Neuronal stem cell (in vitro differentiated cells): ENCODE measurements around the gene AP3S2.
"Not testable (repeated sequence)": the region's sequence is repeated elsewhere in the genome, so short reads cannot be mapped to it uniquely, and the experiment has no call there.

Source experiments
- DNase-seq: peaks from one replicate; pipeline ENCODE4 v3.0.0-alpha.2; 2013; ENCODE audit warnings: low spot score
- H2AFZ ChIP-seq: one replicate; pipeline ENCODE4 v1.6.1; 2013; ENCODE audit warnings: mild to moderate bottlenecking, low read length, inconsistent platforms
- H2AK5ac ChIP-seq: 2 replicates; pipeline ENCODE4 v1.6.1; 2013; ENCODE audit warnings: low read depth, mild to moderate bottlenecking, inconsistent platforms, low read length, moderate library complexity, mixed read lengths
- H2BK120ac ChIP-seq: 2 replicates; pipeline ENCODE4 v1.6.1; 2013; ENCODE audit warnings: low read depth, mild to moderate bottlenecking, inconsistent platforms, low read length, moderate library complexity, mixed read lengths
- H2BK12ac ChIP-seq: one replicate; pipeline ENCODE4 v1.6.1; 2013; ENCODE audit warnings: low read length, inconsistent platforms
- H2BK15ac ChIP-seq: 2 replicates; pipeline ENCODE4 v1.6.1; 2013; ENCODE audit warnings: mild to moderate bottlenecking, low read length, inconsistent platforms, mixed read lengths
- H2BK5ac ChIP-seq: one replicate; pipeline ENCODE4 v1.6.1; 2013; ENCODE audit warnings: inconsistent platforms, mild to moderate bottlenecking, low read length, moderate library complexity
- H3K14ac ChIP-seq: one replicate; pipeline ENCODE4 v1.6.1; 2013; ENCODE audit warnings: low read length, inconsistent platforms
- H3K18ac ChIP-seq: 2 replicates; pipeline ENCODE4 v1.6.1; 2013; ENCODE audit warnings: low read length, inconsistent platforms
- H3K23ac ChIP-seq: 2 replicates; pipeline ENCODE4 v1.6.1; 2013; ENCODE audit warnings: low read depth, mild to moderate bottlenecking, mixed read lengths, low read length, inconsistent platforms; ENCODE audit not compliant: poor library complexity
- H3K27ac ChIP-seq: replicated peaks from 3 replicates; pipeline ENCODE4 v1.5.1; 2013; ENCODE audit warnings: low read length, inconsistent platforms
- H3K27me3 ChIP-seq, 3 experiments: 2 replicates each; pipeline ENCODE4 v1.6.1; 2013; ENCODE audit warnings: low read length in 3 of 3, mild to moderate bottlenecking in 2 of 3, inconsistent platforms in 1 of 3, low read depth in 1 of 3, mixed read lengths in 1 of 3, moderate library complexity in 1 of 3; ENCODE audit not compliant: control insufficient read depth in 3 of 3, insufficient read depth in 3 of 3
- H3K36me3 ChIP-seq, 2 donors: replicated peaks in 1 of 2; 2 replicates each; pipeline ENCODE4 v1.6.1; 2013; ENCODE audit warnings: low read length in 2 of 2; ENCODE audit not compliant: control insufficient read depth in 2 of 2, insufficient read depth in 2 of 2
- H3K4ac ChIP-seq: 2 replicates; pipeline ENCODE4 v1.6.1; 2013; ENCODE audit warnings: inconsistent platforms, mild to moderate bottlenecking, low read length, moderate library complexity
- H3K4me1 ChIP-seq, 2 donors: 1 replicate in 1 of 2; 2 replicates in 1 of 2; pipeline ENCODE4 v1.6.1; 2013; ENCODE audit warnings: low read length in 2 of 2, low read depth in 1 of 2; ENCODE audit not compliant: control insufficient read depth in 2 of 2, insufficient read depth in 1 of 2
- H3K4me2 ChIP-seq: one replicate; pipeline ENCODE4 v1.6.1; 2013; ENCODE audit warnings: mild to moderate bottlenecking, low read length, inconsistent platforms; ENCODE audit not compliant: insufficient read depth, poor library complexity, severe bottlenecking
- H3K4me3 ChIP-seq, 2 donors: 2 replicates each; pipeline ENCODE4 v1.5.1; 2013; ENCODE audit warnings: low read length in 2 of 2, mild to moderate bottlenecking in 2 of 2, inconsistent platforms in 1 of 2, moderate library complexity in 1 of 2
- H3K79me1 ChIP-seq: one replicate; pipeline ENCODE4 v1.6.1; 2013; ENCODE audit warnings: low read depth, mild to moderate bottlenecking, inconsistent platforms, low read length, moderate library complexity
- H3K9ac ChIP-seq: one replicate; pipeline ENCODE4 v1.6.1; 2013; ENCODE audit warnings: mild to moderate bottlenecking, low read depth, low read length, inconsistent platforms; ENCODE audit not compliant: poor library complexity
- H3K9me3 ChIP-seq, 2 donors: replicated peaks in 1 of 2; 2 replicates each; pipeline versions ENCODE3 to v1.6.1; 2013; ENCODE audit warnings: low read length in 2 of 2, mild to moderate bottlenecking in 2 of 2, inconsistent platforms in 1 of 2, low read depth in 1 of 2, mixed read lengths in 1 of 2, moderate library complexity in 1 of 2; ENCODE audit not compliant: control insufficient read depth in 2 of 2, insufficient read depth in 1 of 2
- H4K8ac ChIP-seq: one replicate; pipeline ENCODE4 v1.6.1; 2013; ENCODE audit warnings: low read depth, mild to moderate bottlenecking, inconsistent platforms, low read length, moderate library complexity
- H4K91ac ChIP-seq: one replicate; pipeline ENCODE4 v1.6.1; 2013; ENCODE audit warnings: low read length, low read depth, mild to moderate bottlenecking, inconsistent platforms; ENCODE audit not compliant: poor library complexity
- WGBS, 2 donors: extraction: QIAGEN DNeasy Blood & Tissue Kit; methylation state at CpG; one replicate each; pipeline ENCODE4 v1.1.7; 2013; ENCODE audit warnings: missing lambda C conversion rate in 2 of 2, mixed read lengths in 1 of 2; ENCODE audit not compliant: insufficient read length in 2 of 2, insufficient replicate concordance in 1 of 2; ENCODE audit errors: extremely low coverage in 2 of 2; 5-methylcytosine and 5-hydroxymethylcytosine counted together

Gene AP3S2

DNA sequence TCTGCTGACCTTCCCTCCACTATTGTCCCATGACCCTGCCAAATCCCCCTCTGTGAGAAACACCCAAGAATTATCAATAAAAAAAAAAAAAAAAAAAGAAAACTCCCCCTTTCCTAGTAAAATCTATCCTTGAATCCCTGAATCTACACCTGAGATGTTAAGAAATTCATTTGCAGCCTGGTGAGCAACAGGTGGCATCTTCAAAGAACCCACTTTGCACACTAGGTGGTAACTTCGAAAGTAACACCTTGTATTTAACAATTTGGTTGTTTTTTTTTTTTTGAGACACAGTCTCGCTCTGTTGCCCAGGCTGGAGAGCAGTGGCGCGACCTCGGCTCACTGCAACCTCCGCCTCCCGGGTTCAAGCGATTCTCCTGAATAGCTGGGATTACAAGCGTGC, 24.3 kb downstream of the AP3S2 start:
- H2AFZ ChIP-seq, H3K18ac ChIP-seq, H2BK5ac ChIP-seq, H3K27me3 ChIP-seq, H4K8ac ChIP-seq, DNase-seq, H3K9ac ChIP-seq, H2BK15ac ChIP-seq, H3K4ac ChIP-seq, H3K23ac ChIP-seq, H2BK120ac ChIP-seq, H2AK5ac ChIP-seq, H3K14ac ChIP-seq, H4K91ac ChIP-seq, H3K79me1 ChIP-seq, H3K4me2 ChIP-seq, H3K27ac ChIP-seq, H3K4me3 ChIP-seq, H2BK12ac ChIP-seq, H3K4me1 ChIP-seq, H3K9me3 ChIP-seq: not testable (repeated sequence)
- no CpG with 5 or more reads among the region's 9 CpGs for WGBS, 2 donors
- H3K36me3 ChIP-seq, result peaks cover 13 to 63% of the 10 kb centered on the region in 2 donors

DNA sequence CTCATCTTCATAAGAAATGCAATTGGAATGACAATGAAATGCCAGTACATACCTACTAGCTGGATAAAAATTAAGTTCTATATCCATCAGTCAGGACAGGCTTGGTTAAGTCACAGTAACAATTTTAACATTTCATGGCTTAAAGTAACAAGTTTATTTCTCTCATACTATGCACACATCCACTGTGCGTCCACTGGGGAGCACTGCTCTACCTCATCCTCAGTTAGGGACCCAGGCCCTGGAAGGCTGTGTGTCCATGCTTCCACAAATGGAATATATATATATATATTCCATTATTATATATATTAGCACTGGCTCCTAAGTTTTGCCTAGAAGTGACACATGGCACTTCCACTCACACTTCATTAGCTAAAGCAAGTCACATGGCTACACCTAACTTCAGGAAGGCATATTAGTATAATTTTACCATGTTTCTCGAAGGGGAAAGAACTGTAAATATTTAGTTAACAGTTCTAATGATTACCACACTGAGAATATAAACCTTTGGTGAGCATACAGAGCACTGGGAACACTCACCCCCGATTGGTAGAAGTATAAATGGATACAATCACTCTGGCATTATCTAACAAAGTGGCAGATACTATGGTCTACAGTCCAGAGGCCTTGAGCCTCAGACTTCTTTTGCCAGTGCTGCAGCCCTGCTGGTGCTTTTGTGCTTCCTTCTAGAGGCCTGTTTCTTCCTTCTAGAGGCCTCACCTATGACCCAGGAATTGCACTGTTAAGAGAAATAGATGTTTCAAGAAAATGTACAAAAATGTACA, 28.6 kb downstream of the AP3S2 start:
- H3K4ac ChIP-seq, result no peak overlapping the region
- WGBS, 2 donors, result no CpG with 5 or more reads among the region's 3 CpGs
- H3K79me1 ChIP-seq, result no peaks in the 10 kb centered on the region
- no peak overlapping the region for H4K8ac ChIP-seq
- H2BK5ac ChIP-seq, result no peak overlapping the region
- H2AK5ac ChIP-seq, result no peak overlapping the region
- peaks cover 1 to 7% of the 10 kb centered on the region in 2 donors for H3K9me3 ChIP-seq
- no peak overlapping the region for H3K4me3 ChIP-seq
- H2BK15ac ChIP-seq, result no peak overlapping the region
- no peak overlapping the region for H3K4me2 ChIP-seq
- no peak overlapping the region for H3K18ac ChIP-seq
- H3K4me1 ChIP-seq, result no peaks in the 10 kb centered on the region
- no peak overlapping the region for H2BK120ac ChIP-seq
- H3K36me3 ChIP-seq, result peaks cover 11 to 68% of the 10 kb centered on the region in 2 donors
- H3K23ac ChIP-seq, result no peak overlapping the region
- H3K27me3 ChIP-seq, result no peaks in the 10 kb centered on the region
- H4K91ac ChIP-seq, result no peak overlapping the region
- H2AFZ ChIP-seq, result no peak overlapping the region
- H3K27ac ChIP-seq, result no peak overlapping the region
- H3K9ac ChIP-seq, result no peak overlapping the region
- no peak for DNase-seq
- H3K14ac ChIP-seq, result no peak overlapping the region
- H2BK12ac ChIP-seq, result no peak overlapping the region

DNA sequence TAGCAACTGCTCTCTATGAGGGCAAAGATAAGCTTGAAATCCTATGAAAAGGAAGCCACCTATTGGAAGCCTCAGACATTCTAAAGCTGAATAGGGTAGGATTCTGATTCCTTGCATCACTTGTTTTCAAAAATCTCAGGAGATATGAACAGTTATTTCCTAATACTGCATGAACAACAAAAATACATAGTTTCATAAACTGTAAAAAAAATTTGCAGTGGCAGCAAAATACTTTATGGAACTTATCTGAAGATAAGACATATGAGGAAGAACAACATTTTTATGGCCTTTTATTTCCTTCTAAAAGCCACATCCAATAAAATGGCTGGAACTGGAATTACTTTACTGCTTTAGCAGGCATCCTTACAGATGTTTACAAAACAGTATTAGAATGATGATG, 29.9 kb downstream of the AP3S2 start:
- H2BK12ac ChIP-seq, result no peak overlapping the region
- H3K4ac ChIP-seq, result no peak overlapping the region
- H3K4me1 ChIP-seq, result no peaks in the 10 kb centered on the region
- no peak overlapping the region for H3K9ac ChIP-seq
- H2BK15ac ChIP-seq, result no peak overlapping the region
- no peak overlapping the region for H2AFZ ChIP-seq
- H3K36me3 ChIP-seq, result peaks cover 10 to 65% of the 10 kb centered on the region in 2 donors
- no peak overlapping the region for H3K18ac ChIP-seq
- H3K27ac ChIP-seq, result no peak overlapping the region
- no peaks in the 10 kb centered on the region for H3K27me3 ChIP-seq
- no peak overlapping the region for H4K8ac ChIP-seq
- DNase-seq, result no peak
- no peak overlapping the region for H2BK5ac ChIP-seq
- no peak overlapping the region for H3K4me3 ChIP-seq
- no peak overlapping the region for H3K23ac ChIP-seq
- no peak overlapping the region for H2AK5ac ChIP-seq
- H3K14ac ChIP-seq, result no peak overlapping the region
- peaks cover 0 to 1% of the 10 kb centered on the region in 2 donors for H3K9me3 ChIP-seq
- no peaks in the 10 kb centered on the region for H3K79me1 ChIP-seq
- no peak overlapping the region for H3K4me2 ChIP-seq
- H2BK120ac ChIP-seq, result no peak overlapping the region
- no peak overlapping the region for H4K91ac ChIP-seq

DNA sequence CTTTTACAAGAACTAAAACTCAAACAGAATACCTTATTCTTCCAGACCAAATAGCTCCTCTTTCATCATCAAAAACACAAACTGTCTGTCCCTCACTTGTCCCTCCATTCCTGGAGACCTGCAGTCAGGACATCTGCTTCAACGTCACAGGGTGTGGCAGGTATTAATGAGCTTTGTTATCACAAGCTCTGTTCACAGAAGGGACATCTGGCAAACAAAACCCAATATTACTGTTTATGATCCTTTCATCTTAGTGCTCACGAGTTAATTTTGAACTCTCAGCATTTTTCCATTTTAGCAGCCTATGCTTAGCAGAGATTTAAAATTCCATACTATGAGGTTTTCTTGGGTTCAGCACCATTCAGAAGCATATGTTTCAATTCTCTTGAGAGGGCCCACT, 32.9 kb downstream of the AP3S2 start:
- Histone ChIP-seq H3K18ac (no peak overlapping the region), H2BK15ac (no peak overlapping the region), H3K4me3 (no peak overlapping the region), H2AK5ac (no peak overlapping the region), H3K4ac (no peak overlapping the region), H3K79me1 (no peaks in the 10 kb centered on the region), H3K4me1 (no peaks in the 10 kb centered on the region), H4K91ac (no peak overlapping the region), H3K23ac (no peak overlapping the region), H2BK12ac (no peak overlapping the region), H3K36me3 (peaks cover 12 to 65% of the 10 kb centered on the region in 2 donors), H3K27me3 (no peaks in the 10 kb centered on the region), H3K4me2 (no peak overlapping the region), H3K14ac (no peak overlapping the region), H3K9ac (no peak overlapping the region), H2BK120ac (no peak overlapping the region), H3K9me3 (peaks cover 2% of the 10 kb centered on the region in 2 donors), H4K8ac (no peak overlapping the region), H3K27ac (no peak overlapping the region), H2AFZ (no peak overlapping the region), H2BK5ac (no peak overlapping the region)
- DNase-seq, result no peak
- WGBS, 2 donors, result no CpG with 5 or more reads among the region's 2 CpGs
